Colonic mucosa (tissue), 4 donors: Measurements from ENCODE around the gene TBC1D5. TPM values are rescaled to one million over a fixed set of nuclear protein-coding genes. Genes with fewer than 3 reads are reported as not detected.

Source experiments
- DNase-seq: peaks from one replicate; pipeline ENCODE4 v3.0.0-alpha.2; 2020
- H3K27ac ChIP-seq: fragments of 200-600 bp; one replicate; pipeline ENCODE4 v1.8.0; 2021
- H3K27me3 ChIP-seq: fragments of 200-600 bp; one replicate; pipeline ENCODE4 v1.8.0; 2021
- H3K36me3 ChIP-seq: fragments of 200-600 bp; one replicate; pipeline ENCODE4 v1.8.0; 2021
- H3K4me1 ChIP-seq: fragments of 200-600 bp; one replicate; pipeline ENCODE4 v1.8.0; 2021; ENCODE audit warnings: mild to moderate bottlenecking
- H3K4me3 ChIP-seq: fragments of 200-600 bp; one replicate; pipeline ENCODE4 v1.8.0; 2021
- H3K9ac ChIP-seq, 2 donors: one replicate each; pipeline ENCODE4 v1.7.0; 2013; ENCODE audit warnings: control low read depth in 2 of 2, low read depth in 2 of 2, low read length in 2 of 2
- H3K9me3 ChIP-seq: fragments of 200-600 bp; one replicate; pipeline ENCODE4 v1.8.0; 2021
- CTCF ChIP-seq: fragments of 200-600 bp; IDR thresholded peaks from one replicate; pipeline ENCODE4 v1.8.0; 2022; ENCODE audit warnings: antibody characterized with exemption, mild to moderate bottlenecking
- intact Hi-C: fragments of 100-400 bp; cut with DNase I; formaldehyde crosslinking; loops from one replicate; pipeline ENCODE4 v1.14.1; 2022
- total RNA-seq, 2 donors: library from RNA; stranded (reverse); fragmentation: NEBNext Ultra II Directional in 1 of 2; extraction: Animal tissue kit (Norgen Biotek cat#: 25700) in 1 of 2; gene quantifications; one replicate each; pipeline ENCODE4 v1.2.1, GENCODE V29; 2021
- donor health status: healthy.
- donor health status: DM: no; HTN: no; CAD: no.
- donor health status: DM: no; HTN: no; CAD: no.

The TBC1D5 gene
- total RNA-seq, 2 donors from 2014 or later: 29.9 to 31.2 TPM

- no peaks in the 10 kb centered on the region for H3K9me3 ChIP-seq
- H3K36me3 ChIP-seq: no peaks in the 10 kb centered on the region
- intact Hi-C loops: no loop called here
- H3K27ac ChIP-seq: no peak overlapping the region
- no peak for TF ChIP-seq CTCF
- H3K4me1 ChIP-seq: no peaks in the 10 kb centered on the region
- H3K4me3 ChIP-seq: no peak overlapping the region
- H3K27me3 ChIP-seq: no peaks in the 10 kb centered on the region
- no peak for DNase-seq
- no peak overlapping the region for H3K9ac ChIP-seq
Measured at GRCh38 chr3:17333446-17333845, 409.0 kb downstream of the TBC1D5 start.

- H3K4me3 ChIP-seq: no peak overlapping the region
- H3K27me3 ChIP-seq: no peaks in the 10 kb centered on the region
- H3K36me3 ChIP-seq: no peaks in the 10 kb centered on the region
Measured at GRCh38 chr3:17330660-17331059, 411.8 kb downstream of the TBC1D5 start.

GRCh38 chr3:17329927-17330326, 412.5 kb downstream of the TBC1D5 start:
- intact Hi-C loops: no loop called here
- DNase-seq: no peak

More at GRCh38 chr3:17330660-17331059, 411.8 kb downstream of the TBC1D5 start:
- intact Hi-C loops: no loop called here
- Histone ChIP-seq H3K9ac (no peak overlapping the region), H3K9me3 (no peaks in the 10 kb centered on the region), H3K4me1 (no peaks in the 10 kb centered on the region), H3K27ac (no peak overlapping the region)
- TF ChIP-seq CTCF: no peak
- DNase-seq: no peak

GRCh38 chr3:17322106-17322793, 420.2 kb downstream of the TBC1D5 start:
- Histone ChIP-seq H3K27me3 (no peaks in the 10 kb centered on the region), H3K9ac (no peak overlapping the region), H3K4me3 (no peak overlapping the region), H3K4me1 (no peaks in the 10 kb centered on the region), H3K27ac (no peak overlapping the region), H3K9me3 (no peaks in the 10 kb centered on the region), H3K36me3 (no peaks in the 10 kb centered on the region)
- DNase-seq: no peak
- TF ChIP-seq CTCF: no peak
- intact Hi-C loops: no loop called here

More at GRCh38 chr3:17329927-17330326, 412.5 kb downstream of the TBC1D5 start:
- Histone ChIP-seq H3K4me1 (no peaks in the 10 kb centered on the region), H3K36me3 (no peaks in the 10 kb centered on the region), H3K27ac (no peak overlapping the region), H3K4me3 (no peak overlapping the region), H3K27me3 (no peaks in the 10 kb centered on the region), H3K9me3 (no peaks in the 10 kb centered on the region), H3K9ac (no peak overlapping the region)
- TF ChIP-seq CTCF: no peak

GRCh38 chr3:17320266-17320665, 422.2 kb downstream of the TBC1D5 start:
- Histone ChIP-seq H3K4me1 (no peaks in the 10 kb centered on the region), H3K36me3 (no peaks in the 10 kb centered on the region), H3K9me3 (no peaks in the 10 kb centered on the region), H3K9ac (no peak overlapping the region), H3K4me3 (no peak overlapping the region), H3K27ac (no peak overlapping the region), H3K27me3 (no peaks in the 10 kb centered on the region)
- TF ChIP-seq CTCF: no peak
- intact Hi-C loops: no loop called here
- DNase-seq: no peak
